T-helper 9 cell (primary cell): ENCODE results near the gene ENOX2.
A peak's percentile ranks its signal among the peaks of the same experiment; 100 is the strongest.

Source experiments
- DNase-seq: peaks from one replicate; pipeline ENCODE4 v3.0.0-alpha.2; 2020

Gene ENOX2

GRCh38 chrX:130607431-130607830 is 295.6 kb downstream of the ENOX2 start:
- no peak for DNase-seq

GRCh38 chrX:130606425-130606824 is 296.6 kb downstream of the ENOX2 start:
- DNase-seq = no peak

GRCh38 chrX:130604882-130605281 is 298.1 kb downstream of the ENOX2 start:
- DNase-seq = no peak

- DNase-seq = no peak
Measured at GRCh38 chrX:130594453-130594916, 308.5 kb downstream of the ENOX2 start.

GRCh38 chrX:130593911-130594310 is 309.1 kb downstream of the ENOX2 start:
- no peak for DNase-seq

- DNase-seq = no peak
Measured at GRCh38 chrX:130592204-130592603, 310.8 kb downstream of the ENOX2 start.

- no peak for DNase-seq
Measured at GRCh38 chrX:130578906-130579305, 324.1 kb downstream of the ENOX2 start.

GRCh38 chrX:130577431-130577830 is 325.6 kb downstream of the ENOX2 start:
- no peak for DNase-seq

- DNase-seq = peak; percentile 0
Measured at GRCh38 chrX:130575831-130576389, 327.1 kb downstream of the ENOX2 start.
